Kidney epithelial cell (primary cell): ENCODE data around the gene MPP4. TPM values are rescaled to one million over a fixed set of nuclear protein-coding genes. Genes with fewer than 3 reads are reported as not detected.

Source experiments
- DNase-seq: peaks from one replicate; pipeline ENCODE4 v3.0.0-alpha.2; 2010; ENCODE audit warnings: low read depth
- H3K27me3 ChIP-seq: 2 replicates; pipeline ENCODE4 v1.6.0; 2011; ENCODE audit warnings: low read length; ENCODE audit not compliant: control insufficient read depth, insufficient read depth
- H3K36me3 ChIP-seq: 2 replicates; pipeline ENCODE4 v1.5.1; 2011; ENCODE audit warnings: low read length; ENCODE audit not compliant: control insufficient read depth, insufficient read depth
- H3K4me3 ChIP-seq: 2 replicates; pipeline ENCODE4 v1.5.1; 2011; ENCODE audit warnings: low read depth, mild to moderate bottlenecking, control low read depth, low read length
- total RNA-seq: library from RNA; depleted of rRNA; stranded (reverse); fragments of >200 nt; gene quantifications from 2 replicates; pipeline ENCODE4 v1.2.3, GENCODE V29; 2015
- TF ChIP-seq, protein P1 (sequence below): IDR thresholded peaks from 2 replicates; pipeline ENCODE4 v1.5.1; 2011; ENCODE audit warnings: mild to moderate bottlenecking, moderate library complexity, low read length, control low read depth, inconsistent platforms; ENCODE audit not compliant: insufficient read depth, poor library complexity, severe bottlenecking

The MPP4 gene
- total RNA-seq, 1 donor from 2014 or later: not detected

DNA sequence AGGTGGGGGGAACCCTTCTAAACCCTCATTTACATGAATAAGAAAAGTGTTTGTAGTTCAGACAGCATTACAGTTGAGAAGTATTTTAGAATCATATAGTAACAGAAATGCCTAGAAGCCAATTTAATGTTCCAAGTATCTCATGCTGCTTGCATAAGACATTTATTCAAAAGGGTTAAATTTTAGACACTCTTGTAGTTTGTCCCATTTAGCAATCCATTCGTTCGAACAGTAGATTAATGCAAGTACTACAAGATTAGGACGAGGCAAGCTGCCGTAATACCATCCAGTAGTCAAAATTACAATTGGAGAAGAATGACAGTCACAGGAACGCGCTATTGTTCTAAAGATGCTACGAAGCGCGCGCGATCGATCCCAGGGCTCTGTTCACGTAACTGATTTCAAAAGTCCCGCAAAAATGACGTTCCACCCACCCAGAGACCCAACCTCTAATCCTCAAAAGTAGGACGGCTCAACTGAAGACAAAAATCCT, 56.3 kb downstream of the MPP4 start:
- H3K36me3 ChIP-seq: no peaks in the 10 kb centered on the region
- H3K4me3 ChIP-seq: peak overlapping the region; percentile 98
- TF ChIP-seq, protein P1, sequence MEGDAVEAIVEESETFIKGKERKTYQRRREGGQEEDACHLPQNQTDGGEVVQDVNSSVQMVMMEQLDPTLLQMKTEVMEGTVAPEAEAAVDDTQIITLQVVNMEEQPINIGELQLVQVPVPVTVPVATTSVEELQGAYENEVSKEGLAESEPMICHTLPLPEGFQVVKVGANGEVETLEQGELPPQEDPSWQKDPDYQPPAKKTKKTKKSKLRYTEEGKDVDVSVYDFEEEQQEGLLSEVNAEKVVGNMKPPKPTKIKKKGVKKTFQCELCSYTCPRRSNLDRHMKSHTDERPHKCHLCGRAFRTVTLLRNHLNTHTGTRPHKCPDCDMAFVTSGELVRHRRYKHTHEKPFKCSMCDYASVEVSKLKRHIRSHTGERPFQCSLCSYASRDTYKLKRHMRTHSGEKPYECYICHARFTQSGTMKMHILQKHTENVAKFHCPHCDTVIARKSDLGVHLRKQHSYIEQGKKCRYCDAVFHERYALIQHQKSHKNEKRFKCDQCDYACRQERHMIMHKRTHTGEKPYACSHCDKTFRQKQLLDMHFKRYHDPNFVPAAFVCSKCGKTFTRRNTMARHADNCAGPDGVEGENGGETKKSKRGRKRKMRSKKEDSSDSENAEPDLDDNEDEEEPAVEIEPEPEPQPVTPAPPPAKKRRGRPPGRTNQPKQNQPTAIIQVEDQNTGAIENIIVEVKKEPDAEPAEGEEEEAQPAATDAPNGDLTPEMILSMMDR: no peak
- H3K27me3 ChIP-seq: no peaks in the 10 kb centered on the region
- no peak for DNase-seq

DNA sequence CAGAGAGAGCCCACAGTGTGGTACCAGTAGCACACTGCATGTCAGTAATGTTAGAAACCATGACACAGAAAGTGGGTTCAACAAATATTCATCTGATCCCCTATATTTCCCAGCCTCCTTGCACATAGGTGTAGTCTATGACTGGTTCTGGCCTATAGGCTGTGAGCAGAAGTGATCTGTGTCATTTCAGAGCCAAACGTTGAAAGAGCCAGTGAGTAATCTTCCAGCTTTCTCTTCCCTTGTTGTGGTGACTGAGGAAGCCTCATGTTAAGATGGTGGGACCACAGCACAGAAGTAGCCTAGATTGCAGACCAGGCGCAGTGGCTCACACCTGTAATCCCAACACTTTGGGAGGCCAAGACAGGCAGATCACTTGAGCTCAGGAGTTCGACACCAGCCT, 59.2 kb downstream of the MPP4 start:
- no peaks in the 10 kb centered on the region for H3K27me3 ChIP-seq
- no peak for DNase-seq
- H3K4me3 ChIP-seq: no peak overlapping the region
- no peaks in the 10 kb centered on the region for H3K36me3 ChIP-seq
- TF ChIP-seq, protein P1: no peak

DNA sequence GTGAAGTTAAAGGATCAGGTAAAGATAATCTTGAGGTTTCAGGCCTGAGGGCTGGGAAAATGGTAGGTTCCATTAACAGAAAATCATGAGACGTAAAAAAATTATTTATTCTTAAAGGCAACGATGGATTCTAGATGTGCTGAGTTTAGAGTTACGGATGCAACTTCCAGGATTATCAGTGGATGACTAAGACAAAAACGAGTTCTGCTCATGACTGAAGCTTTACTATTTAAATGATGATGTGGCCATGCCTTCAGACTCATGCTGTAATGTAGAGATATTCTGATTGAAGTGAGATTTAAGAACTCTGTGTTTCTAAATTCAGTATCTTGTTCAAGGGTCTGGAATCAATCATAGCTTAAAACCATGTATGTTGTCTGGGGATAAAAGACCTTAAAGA, 60.1 kb downstream of the MPP4 start:
- Histone ChIP-seq H3K4me3 (no peak overlapping the region), H3K36me3 (no peaks in the 10 kb centered on the region), H3K27me3 (no peaks in the 10 kb centered on the region)
- TF ChIP-seq, protein P1: no peak
- DNase-seq: no peak

DNA sequence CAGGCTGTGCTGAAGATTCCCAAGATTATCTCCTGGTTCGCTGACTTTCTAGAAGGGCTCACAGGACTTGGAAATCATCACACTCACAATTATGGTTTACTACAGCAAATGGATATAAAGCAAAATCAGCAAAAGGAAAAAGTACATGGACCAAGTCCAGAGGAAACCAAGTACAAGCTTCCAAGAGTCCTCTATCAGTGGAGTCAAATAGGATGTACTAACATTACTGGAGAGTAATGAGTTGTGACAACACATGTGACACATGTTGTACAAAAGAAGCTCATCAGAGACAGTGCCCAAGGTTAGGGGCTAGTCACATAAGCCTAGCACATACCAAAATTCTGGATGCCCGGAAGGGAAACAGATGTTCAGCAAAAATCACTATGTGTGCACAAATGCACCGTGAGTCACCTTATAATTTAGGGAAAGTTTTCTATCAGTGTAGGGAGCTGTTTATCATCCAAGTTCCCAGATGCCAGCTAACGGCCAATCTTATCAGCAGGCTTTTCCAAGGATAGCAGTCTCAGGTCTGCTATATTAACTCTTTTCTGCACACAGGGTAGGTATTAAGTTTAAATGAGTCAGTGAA, 64.7 kb downstream of the MPP4 start:
- no peaks in the 10 kb centered on the region for H3K36me3 ChIP-seq
- DNase-seq: no peak
- no peak overlapping the region for H3K4me3 ChIP-seq
- TF ChIP-seq, protein P1: no peak
- H3K27me3 ChIP-seq: no peaks in the 10 kb centered on the region

DNA sequence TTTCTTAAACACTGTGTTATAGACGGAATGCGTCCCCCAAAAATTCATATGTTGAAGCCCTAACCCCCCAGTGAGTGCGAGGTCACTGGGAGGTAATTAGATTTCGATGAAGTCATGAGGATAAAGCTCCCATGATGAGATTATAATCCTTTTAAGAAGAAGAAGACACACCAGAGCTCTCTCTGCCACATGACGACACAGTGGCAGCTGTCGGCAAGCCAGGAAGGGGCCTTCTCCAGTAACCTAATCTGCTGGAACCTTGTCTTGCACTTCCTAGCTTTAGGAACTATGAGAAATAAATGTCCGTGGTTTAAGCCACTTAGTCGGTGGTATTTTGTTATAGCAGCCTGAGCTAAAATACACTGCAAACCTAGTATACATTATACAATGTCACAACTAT, 67.4 kb downstream of the MPP4 start:
- Histone ChIP-seq H3K36me3 (no peaks in the 10 kb centered on the region), H3K27me3 (no peaks in the 10 kb centered on the region), H3K4me3 (no peak overlapping the region)
- no peak for DNase-seq
- TF ChIP-seq, protein P1: no peak

DNA sequence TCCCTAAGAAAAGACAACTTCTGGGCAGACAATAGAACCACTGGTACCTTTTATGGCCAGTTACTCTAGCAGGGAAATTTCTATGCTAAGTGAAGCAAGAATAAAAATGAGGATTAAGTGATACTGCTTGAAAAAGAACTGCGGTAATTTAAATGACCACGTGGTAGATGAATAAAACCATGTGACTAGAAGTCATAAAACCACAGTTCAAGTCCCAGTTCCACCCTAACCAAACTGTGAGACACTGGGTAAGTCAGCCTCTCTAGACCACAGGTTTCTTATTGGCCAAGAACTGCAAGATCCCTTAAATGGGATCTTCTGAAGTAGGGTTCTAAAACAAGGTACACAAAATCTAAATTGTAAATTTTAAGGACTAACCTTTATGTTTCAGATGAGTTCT, 67.9 kb downstream of the MPP4 start:
- DNase-seq: no peak
- TF ChIP-seq, protein P1: no peak
- no peaks in the 10 kb centered on the region for H3K36me3 ChIP-seq
- no peak overlapping the region for H3K4me3 ChIP-seq
- no peaks in the 10 kb centered on the region for H3K27me3 ChIP-seq
